Endodermal cell (in vitro differentiated cells): ENCODE results near the gene TRIB2. TPM values are rescaled to one million over a fixed set of nuclear protein-coding genes. Genes with fewer than 3 reads are reported as not detected.
A peak's percentile ranks its signal among the peaks of the same experiment; 100 is the strongest.

Experiments
- DNase-seq: peaks from one replicate; pipeline ENCODE4 v3.0.0-alpha.2; 2017
- H3K27ac ChIP-seq: 2 replicates; pipeline ENCODE4 v1.5.1; 2013; ENCODE audit warnings: mild to moderate bottlenecking, low read depth, low read length, moderate library complexity
- H3K27me3 ChIP-seq: 2 replicates; pipeline ENCODE4 v1.6.1; 2013; ENCODE audit warnings: mild to moderate bottlenecking, low read length, moderate library complexity; ENCODE audit not compliant: insufficient read depth, control insufficient read depth, poor library complexity, severe bottlenecking
- H3K36me3 ChIP-seq: 2 replicates; pipeline ENCODE4 v1.7.0; 2013; ENCODE audit warnings: mild to moderate bottlenecking, low read length, moderate library complexity; ENCODE audit not compliant: control insufficient read depth, insufficient read depth
- H3K4me1 ChIP-seq: one replicate; pipeline ENCODE4 v1.7.0; 2013; ENCODE audit warnings: low read length; ENCODE audit not compliant: control insufficient read depth, insufficient read depth
- H3K4me3 ChIP-seq: 2 replicates; pipeline ENCODE4 v1.5.1; 2013; ENCODE audit warnings: mild to moderate bottlenecking, low read length, moderate library complexity
- H3K9ac ChIP-seq: 2 replicates; pipeline ENCODE4 v1.6.1; 2013; ENCODE audit warnings: mild to moderate bottlenecking, low read length, moderate library complexity; ENCODE audit not compliant: poor library complexity, severe bottlenecking; ENCODE audit errors: extremely low read depth
- H3K9me3 ChIP-seq: 2 replicates; pipeline ENCODE4 v1.6.1; 2013; ENCODE audit warnings: mild to moderate bottlenecking, low read length, moderate library complexity; ENCODE audit not compliant: control insufficient read depth
- H3K27ac Mint-ChIP-seq: 2 replicates; pipeline ENCODE4 v1.8.0; 2020; ENCODE audit warnings: mixed read lengths
- H3K27me3 Mint-ChIP-seq: 2 replicates; pipeline ENCODE4 v1.8.0; 2021; ENCODE audit warnings: mild to moderate bottlenecking, mixed read lengths; ENCODE audit not compliant: insufficient read depth
- H3K36me3 Mint-ChIP-seq: 2 replicates; pipeline ENCODE4 v1.8.0; 2020; ENCODE audit warnings: low read depth, mixed read lengths
- H3K4me1 Mint-ChIP-seq: 2 replicates; pipeline ENCODE4 v1.8.0; 2020; ENCODE audit warnings: mixed read lengths
- H3K4me3 Mint-ChIP-seq: 2 replicates; pipeline ENCODE4 v1.8.0; 2020; ENCODE audit warnings: mild to moderate bottlenecking, moderate library complexity, mixed read lengths
- H3K9me3 Mint-ChIP-seq: 2 replicates; pipeline ENCODE4 v1.8.0; 2020; ENCODE audit warnings: mild to moderate bottlenecking, mixed read lengths
- WGBS, 2 experiments: methylation state at CpG; one replicate each; pipeline versions ENCODE4 v1.1.5 to v1.1.7; 2013; ENCODE audit warnings: missing lambda C conversion rate in 2 of 2, mixed read lengths in 1 of 2; ENCODE audit not compliant: insufficient coverage in 1 of 2, insufficient read length in 1 of 2; 5-methylcytosine and 5-hydroxymethylcytosine counted together
- total RNA-seq, 2 donors: library from RNA; stranded (reverse); fragmentation: NEBNext Ultra II Directional in 1 of 2; extraction: Animal tissue kit (Norgen Biotek cat#: 25700) in 1 of 2; gene quantifications; 2 replicates in 1 of 2; 3 replicates in 1 of 2; pipeline ENCODE4 v1.2.1, GENCODE V29; 2021
- TF ChIP-seq, protein P1 (sequence below): fragments of 200-600 bp; sonication (generic); conservative IDR thresholded peaks from 2 replicates; pipeline ENCODE4 v1.5.0; 2021; ENCODE audit warnings: antibody characterized with exemption, mild to moderate bottlenecking

The TRIB2 gene
- total RNA-seq, 2 donors from 2014 or later, result 23.8 to 29.8 TPM

DNA sequence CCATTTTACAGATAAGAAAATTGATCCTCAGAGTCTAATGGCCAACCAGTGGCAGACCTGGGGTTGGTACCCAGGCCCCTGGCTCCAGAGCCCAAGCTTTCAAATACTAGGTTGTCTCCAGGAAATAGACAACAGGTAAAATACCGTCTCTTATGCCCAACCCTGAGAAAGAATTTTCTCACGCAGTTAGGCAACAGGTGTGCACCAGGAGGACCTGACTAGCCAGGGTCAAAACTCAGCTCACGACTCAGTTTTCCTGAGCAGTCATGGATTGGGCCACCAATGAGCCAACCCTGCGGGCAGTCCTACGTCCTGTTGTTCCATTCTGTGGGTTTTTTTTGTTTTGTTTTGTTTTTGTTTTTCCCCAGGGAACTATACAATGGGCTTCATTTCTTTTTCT is 13.5 kb downstream of the TRIB2 start:
- H3K36me3 ChIP-seq, result peaks cover 6% of the 10 kb centered on the region
- DNase-seq, result no peak
- WGBS, 2 experiments, result 96 to 100% methylated on average over 3 to 5 of the region's 5 CpGs
- Mint-ChIP-seq H3K27me3 (no peaks in the 10 kb centered on the region), H3K9me3 (no peaks in the 10 kb centered on the region), H3K4me3 (no peak overlapping the region), H3K4me1 (no peaks in the 10 kb centered on the region), H3K27ac (no peak overlapping the region), H3K36me3 (peaks cover 38% of the 10 kb centered on the region)
- H3K4me3 ChIP-seq, result no peak overlapping the region
- H3K27ac ChIP-seq, result no peak overlapping the region
- TF ChIP-seq, protein P1, sequence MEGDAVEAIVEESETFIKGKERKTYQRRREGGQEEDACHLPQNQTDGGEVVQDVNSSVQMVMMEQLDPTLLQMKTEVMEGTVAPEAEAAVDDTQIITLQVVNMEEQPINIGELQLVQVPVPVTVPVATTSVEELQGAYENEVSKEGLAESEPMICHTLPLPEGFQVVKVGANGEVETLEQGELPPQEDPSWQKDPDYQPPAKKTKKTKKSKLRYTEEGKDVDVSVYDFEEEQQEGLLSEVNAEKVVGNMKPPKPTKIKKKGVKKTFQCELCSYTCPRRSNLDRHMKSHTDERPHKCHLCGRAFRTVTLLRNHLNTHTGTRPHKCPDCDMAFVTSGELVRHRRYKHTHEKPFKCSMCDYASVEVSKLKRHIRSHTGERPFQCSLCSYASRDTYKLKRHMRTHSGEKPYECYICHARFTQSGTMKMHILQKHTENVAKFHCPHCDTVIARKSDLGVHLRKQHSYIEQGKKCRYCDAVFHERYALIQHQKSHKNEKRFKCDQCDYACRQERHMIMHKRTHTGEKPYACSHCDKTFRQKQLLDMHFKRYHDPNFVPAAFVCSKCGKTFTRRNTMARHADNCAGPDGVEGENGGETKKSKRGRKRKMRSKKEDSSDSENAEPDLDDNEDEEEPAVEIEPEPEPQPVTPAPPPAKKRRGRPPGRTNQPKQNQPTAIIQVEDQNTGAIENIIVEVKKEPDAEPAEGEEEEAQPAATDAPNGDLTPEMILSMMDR, result no peak
- H3K4me1 ChIP-seq, result no peaks in the 10 kb centered on the region
- no peak overlapping the region for H3K9ac ChIP-seq
- no peaks in the 10 kb centered on the region for H3K27me3 ChIP-seq
- H3K9me3 ChIP-seq, result no peaks in the 10 kb centered on the region

- Mint-ChIP-seq H3K4me1 (no peaks in the 10 kb centered on the region), H3K9me3 (no peaks in the 10 kb centered on the region), H3K27ac (no peak overlapping the region), H3K4me3 (no peak overlapping the region), H3K36me3 (peaks cover 31% of the 10 kb centered on the region), H3K27me3 (no peaks in the 10 kb centered on the region)
- Histone ChIP-seq H3K4me3 (no peak overlapping the region), H3K27me3 (no peaks in the 10 kb centered on the region), H3K9me3 (no peaks in the 10 kb centered on the region), H3K4me1 (no peaks in the 10 kb centered on the region), H3K9ac (no peak overlapping the region), H3K36me3 (peaks cover 6% of the 10 kb centered on the region), H3K27ac (peak overlapping the region; percentile 44)
- 92 to 95% methylated on average over 10 to 16 of the region's 16 CpGs for WGBS, 2 experiments
- no peak for DNase-seq
- TF ChIP-seq, protein P1, result no peak
Observed at GRCh38 chr2:12731701-12732280, 15.1 kb downstream of the TRIB2 start.

GRCh38 chr2:12732651-12733050 is 15.9 kb downstream of the TRIB2 start:
- H3K27ac ChIP-seq, result no peak overlapping the region
- 95 to 96% methylated on average over 8 to 10 of the region's 10 CpGs for WGBS, 2 experiments
- Mint-ChIP-seq H3K4me3 (no peak overlapping the region), H3K9me3 (no peaks in the 10 kb centered on the region), H3K27ac (no peak overlapping the region), H3K36me3 (peaks cover 30% of the 10 kb centered on the region), H3K27me3 (no peaks in the 10 kb centered on the region), H3K4me1 (peaks cover 2% of the 10 kb centered on the region)
- TF ChIP-seq, protein P1, result no peak
- peaks cover 6% of the 10 kb centered on the region for H3K36me3 ChIP-seq
- no peaks in the 10 kb centered on the region for H3K4me1 ChIP-seq
- H3K4me3 ChIP-seq, result no peak overlapping the region
- DNase-seq, result no peak
- no peaks in the 10 kb centered on the region for H3K9me3 ChIP-seq
- H3K9ac ChIP-seq, result no peak overlapping the region
- no peaks in the 10 kb centered on the region for H3K27me3 ChIP-seq
